ENCODE data around the gene C1QL2.

DNA sequence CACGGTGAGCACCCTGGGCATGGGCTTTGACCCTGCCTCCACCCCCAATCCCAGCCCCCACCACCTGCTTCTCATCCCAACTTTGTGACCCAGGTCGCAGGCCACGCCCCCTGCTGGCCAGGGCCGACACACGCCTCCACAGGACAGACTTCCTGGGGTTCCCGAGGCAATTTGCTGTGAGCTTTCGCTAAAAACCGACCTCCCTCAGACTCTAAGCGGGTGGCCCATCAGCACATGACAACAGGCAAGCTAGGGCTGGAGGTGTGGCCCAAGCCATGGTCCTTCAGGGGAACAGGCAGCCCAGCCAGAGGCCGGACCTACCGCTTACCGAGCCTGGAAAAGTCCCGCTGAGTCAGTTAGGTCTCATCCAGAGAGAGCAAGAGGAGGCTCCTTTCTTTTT lies 31.9 kb downstream of the C1QL2 start:
- TF ChIP-seq TAF1 (IDR thresholded peaks at IDR 0.05; ENCODE audit: borderline replicate concordance, low read depth, low read length) (no peak), POLR2A (IDR thresholded peaks at IDR 0.05; ENCODE audit: low read depth, low read length) (no peak), POLR2AphosphoS5 (IDR thresholded peaks at IDR 0.05; ENCODE audit: low read depth, low read length) (no peak)

Measured in GM12892 (cell line).